IMR-90 (cell line): ENCODE results near the gene EFEMP1. TPM values are rescaled to one million over a fixed set of nuclear protein-coding genes. Genes with fewer than 3 reads are reported as not detected.

Source experiments
- ATAC-seq: fragments of 200-7000 bp; cut with Tn5 transposase; 2 replicates; pipeline ENCODE4 v1.9.1; 2020; ENCODE audit warnings: low read depth, mild to moderate bottlenecking, moderate library complexity
- BruUV-seq: library from RNA; stranded (reverse); fragments of 400-500 nt; replicated peaks from 2 replicates; lab custom pipeline; 2021; lab: Mats Ljungman, UMichigan
- CTCF ChIA-PET: fragments of 300-600 bp; formaldehyde crosslinking; extraction: SDS; loops from one replicate; lab custom pipeline; 2021; ENCODE audit warnings: antibody characterized with exemption; lab: Yijun Ruan, JAX
- POLR2A ChIA-PET: fragments of 300-600 bp; sonication (Branson Sonifier 250); formaldehyde crosslinking; loops from one replicate; lab custom pipeline; 2022; ENCODE audit warnings: antibody characterized with exemption; ENCODE audit not compliant: unreplicated experiment; lab: Charles Lee
- DNase-seq: peaks from one replicate; pipeline ENCODE4 v3.0.0; 2013
- H2AFZ ChIP-seq: replicated peaks from 2 replicates; pipeline ENCODE3; 2013; ENCODE audit warnings: low read length, mild to moderate bottlenecking; ENCODE audit not compliant: poor library complexity
- H2AK5ac ChIP-seq: 2 replicates; pipeline ENCODE4 v1.6.1; 2013; ENCODE audit warnings: low read depth, low read length, inconsistent platforms
- H2AK9ac ChIP-seq: replicated peaks from 2 replicates; pipeline ENCODE3; 2013; ENCODE audit warnings: mild to moderate bottlenecking, low read depth, low read length, moderate library complexity; ENCODE audit not compliant: poor library complexity
- H2BK120ac ChIP-seq: 2 replicates; pipeline ENCODE4 v1.6.1; 2013; ENCODE audit warnings: low read depth, low read length, inconsistent platforms
- H2BK15ac ChIP-seq: 3 replicates; pipeline ENCODE4 v1.6.1; 2013; ENCODE audit warnings: low read depth, low read length, inconsistent platforms
- H2BK20ac ChIP-seq: 2 replicates; pipeline ENCODE4 v1.6.1; 2013; ENCODE audit warnings: low read depth, mild to moderate bottlenecking, inconsistent platforms, low read length, moderate library complexity
- H2BK5ac ChIP-seq: 2 replicates; pipeline ENCODE4 v1.6.1; 2013; ENCODE audit warnings: mild to moderate bottlenecking, low read depth, low read length, inconsistent platforms; ENCODE audit not compliant: poor library complexity, severe bottlenecking
- H3K14ac ChIP-seq: replicated peaks from 2 replicates; pipeline ENCODE4 v1.6.1; 2013; ENCODE audit warnings: low read depth, low read length, inconsistent platforms
- H3K18ac ChIP-seq: 2 replicates; pipeline ENCODE4 v1.6.1; 2013; ENCODE audit warnings: low read depth, low read length, control low read depth
- H3K23ac ChIP-seq: 2 replicates; pipeline ENCODE4 v1.6.1; 2013; ENCODE audit warnings: low read depth, low read length, inconsistent platforms
- H3K27ac ChIP-seq: 2 replicates; pipeline ENCODE4 v1.5.1; 2013; ENCODE audit warnings: mild to moderate bottlenecking, control low read depth, low read length; ENCODE audit not compliant: insufficient read depth
- H3K27me3 ChIP-seq: 2 replicates; pipeline ENCODE4 v1.6.1; 2013; ENCODE audit warnings: low read length; ENCODE audit not compliant: control insufficient read depth, insufficient read depth
- H3K36me3 ChIP-seq: 2 replicates; pipeline ENCODE4 v1.6.1; 2013; ENCODE audit warnings: low read length, mixed read lengths; ENCODE audit not compliant: control insufficient read depth, insufficient read depth
- H3K4ac ChIP-seq: 2 replicates; pipeline ENCODE4 v1.6.1; 2013; ENCODE audit warnings: low read depth, low read length, inconsistent platforms
- H3K4me1 ChIP-seq: 2 replicates; pipeline ENCODE4 v1.6.1; 2013; ENCODE audit warnings: low read length, mixed read lengths; ENCODE audit not compliant: control insufficient read depth, insufficient read depth
- H3K4me2 ChIP-seq: 2 replicates; pipeline ENCODE4 v1.6.1; 2013; ENCODE audit warnings: low read depth, mild to moderate bottlenecking, control low read depth, low read length, moderate library complexity
- H3K4me3 ChIP-seq: 2 replicates; pipeline ENCODE4 v1.5.1; 2013; ENCODE audit warnings: low read depth, mild to moderate bottlenecking, control low read depth, low read length, moderate library complexity; ENCODE audit not compliant: insufficient read depth
- H3K56ac ChIP-seq: 2 replicates; pipeline ENCODE4 v1.6.1; 2013; ENCODE audit warnings: low read length, inconsistent platforms; ENCODE audit not compliant: insufficient read depth; ENCODE audit errors: extremely low read depth
- H3K79me1 ChIP-seq, 2 experiments: 2 replicates each; pipeline ENCODE4 v1.6.1; 2013; ENCODE audit warnings: low read length in 2 of 2, inconsistent platforms in 1 of 2, low read depth in 1 of 2
- H3K9ac ChIP-seq: 2 replicates; pipeline ENCODE4 v1.6.1; 2013; ENCODE audit warnings: low read depth, low read length, control low read depth
- H3K9me1 ChIP-seq: 2 replicates; pipeline ENCODE4 v1.6.1; 2013; ENCODE audit warnings: low read length, inconsistent platforms; ENCODE audit not compliant: insufficient read depth
- H3K9me3 ChIP-seq: 2 replicates; pipeline ENCODE4 v1.6.1; 2013; ENCODE audit warnings: low read length; ENCODE audit not compliant: control insufficient read depth, insufficient read depth
- H4K20me1 ChIP-seq: 2 replicates; pipeline ENCODE4 v1.6.1; 2013; ENCODE audit warnings: low read length, inconsistent platforms; ENCODE audit not compliant: insufficient read depth
- H4K5ac ChIP-seq: 2 replicates; pipeline ENCODE4 v1.6.1; 2013; ENCODE audit warnings: mild to moderate bottlenecking, low read depth, low read length, control low read depth
- H4K8ac ChIP-seq, 2 experiments: 2 replicates each; pipeline ENCODE4 v1.6.1; 2013; ENCODE audit warnings: low read depth in 2 of 2, low read length in 2 of 2, control low read depth in 1 of 2, inconsistent platforms in 1 of 2
- H4K91ac ChIP-seq: 2 replicates; pipeline ENCODE4 v1.6.1; 2013; ENCODE audit warnings: low read depth, low read length, inconsistent platforms; ENCODE audit not compliant: insufficient read depth
- CEBPB ChIP-seq: IDR thresholded peaks from 2 replicates; pipeline ENCODE4 v1.6.1; 2012; ENCODE audit warnings: low read depth, low read length, improper control_type of control experiment
- CHD1 ChIP-seq: IDR thresholded peaks from 2 replicates; pipeline ENCODE4 v1.6.1; 2012; ENCODE audit warnings: low read depth, low read length, improper control_type of control experiment
- CTCF ChIP-seq: conservative IDR thresholded peaks from 2 replicates; pipeline ENCODE4 v1.5.1; 2012; ENCODE audit warnings: mild to moderate bottlenecking, low read depth, low read length, improper control_type of control experiment
- ELK1 ChIP-seq: fragments of 150-350 bp; IDR thresholded peaks from 2 replicates; pipeline ENCODE4 v1.6.1; 2016; ENCODE audit warnings: low read depth, mild to moderate bottlenecking, low read length, moderate library complexity, borderline replicate concordance
- FOS ChIP-seq: fragments of 150-350 bp; IDR thresholded peaks from 2 replicates; pipeline ENCODE4 v1.6.1; 2016; ENCODE audit warnings: low read depth, low read length
- MAFK ChIP-seq: IDR thresholded peaks from 2 replicates; pipeline ENCODE4 v1.6.1; 2012; ENCODE audit warnings: low read depth, low read length, improper control_type of control experiment
- MAZ ChIP-seq: IDR thresholded peaks from 2 replicates; pipeline ENCODE4 v1.6.1; 2012; ENCODE audit warnings: low read depth, mild to moderate bottlenecking, low read length, improper control_type of control experiment, moderate library complexity, borderline replicate concordance
- NFE2L2 ChIP-seq: fragments of 150-350 bp; IDR thresholded peaks from 2 replicates; pipeline ENCODE4 v1.6.1; 2016; ENCODE audit warnings: low read depth, mild to moderate bottlenecking, low read length
- POLR2A ChIP-seq: IDR thresholded peaks from 2 replicates; pipeline ENCODE4 v1.6.1; 2012; ENCODE audit warnings: mild to moderate bottlenecking, low read depth, low read length
- RCOR1 ChIP-seq: IDR thresholded peaks from 2 replicates; pipeline ENCODE4 v1.6.1; 2012; ENCODE audit warnings: mild to moderate bottlenecking, low read length, improper control_type of control experiment; ENCODE audit not compliant: insufficient replicate concordance
- RFX5 ChIP-seq: IDR thresholded peaks from 2 replicates; pipeline ENCODE4 v1.8.0; 2012; ENCODE audit warnings: low read depth, mild to moderate bottlenecking, low read length, moderate library complexity
- SMC3 ChIP-seq: fragments of 150-350 bp; IDR thresholded peaks from 2 replicates; pipeline ENCODE4 v1.6.1; 2016; ENCODE audit warnings: low read depth, mild to moderate bottlenecking, antibody characterized with exemption, low read length, moderate library complexity
- USF2 ChIP-seq: fragments of 150-350 bp; IDR thresholded peaks from 2 replicates; pipeline ENCODE4 v1.6.1; 2017; ENCODE audit warnings: mild to moderate bottlenecking, antibody characterized with exemption, low read length, low read depth
- WGBS, 2 experiments: methylation state at CpG; one replicate each; pipeline versions ENCODE4 v1.1.5 to v1.1.7; 2013; ENCODE audit warnings: missing lambda C conversion rate in 2 of 2; ENCODE audit not compliant: insufficient read length in 1 of 2; ENCODE audit errors: extremely low coverage in 2 of 2; 5-methylcytosine and 5-hydroxymethylcytosine counted together
- dilution Hi-C: fragments of 300-500 bp; cut with HindIII; formaldehyde crosslinking; loops from one replicate; pipeline ENCODE4 v1.14.3; 2018; ENCODE audit warnings: low sequenced_read_pairs; ENCODE audit not compliant: unreplicated experiment
- in situ Hi-C: fragments of 300-500 bp; cut with MboI; formaldehyde crosslinking; loops from 3 replicates; pipeline ENCODE4 v1.14.3; 2019; ENCODE audit warnings: low sequenced_read_pairs, inconsistent platforms, mixed read lengths
- intact Hi-C: fragments of 100-400 bp; cut with micrococcal nuclease; formaldehyde crosslinking; loops from 2 replicates; pipeline ENCODE4 v1.10.0; 2022
- polyA plus RNA-seq, 3 experiments: library from polyadenylated mRNA; depleted of rRNA; stranded (reverse); fragments of >200 nt; gene quantifications; 2 replicates each; pipeline ENCODE4 v1.2.3, GENCODE V29; 2012; ENCODE audit warnings: low replicate concordance in 1 of 3
- total RNA-seq: library from RNA; depleted of rRNA; stranded (reverse); fragments of >200 nt; gene quantifications from 2 replicates; pipeline ENCODE4 v1.2.3, GENCODE V29; 2012

The EFEMP1 gene
- total and polyA plus RNA-seq, 2 of the 4 experiments (the other 2 are of a cell fraction), result 214 to 219 TPM

GRCh38 chr2:55906993-55907392 is 16.6 kb downstream of the EFEMP1 start:
- no peak overlapping the region for H3K56ac ChIP-seq
- no peak overlapping the region for H3K4me2 ChIP-seq
- POLR2A ChIA-PET, result no interaction called here
- ATAC-seq (no peak), DNase-seq (no peak)
- no peak overlapping the region for H3K14ac ChIP-seq
- no peaks in the 10 kb centered on the region for H3K27me3 ChIP-seq
- H4K8ac ChIP-seq, result no peak overlapping the region
- H2BK20ac ChIP-seq, result no peak overlapping the region
- H3K36me3 ChIP-seq, result peaks cover 17% of the 10 kb centered on the region
- no peak overlapping the region for H4K5ac ChIP-seq
- no peak overlapping the region for H3K4ac ChIP-seq
- no peak overlapping the region for H2BK5ac ChIP-seq
- H2AK9ac ChIP-seq, result no peak overlapping the region
- H3K4me1 ChIP-seq, result peaks cover under 1% of the 10 kb centered on the region
- peaks cover 3% of the 10 kb centered on the region; the same call in 1 of the 2 replicates for H3K9me3 ChIP-seq
- H2AFZ ChIP-seq, result no peak overlapping the region
- no peak overlapping the region for H2BK120ac ChIP-seq
- CTCF ChIA-PET, result no interaction called here
- no peak overlapping the region for H3K9ac ChIP-seq
- BruUV-seq, result no TSS peak
- WGBS, 2 experiments, result no CpG with 5 or more reads among the region's 1 CpG
- H2AK5ac ChIP-seq, result no peak overlapping the region
- no peak overlapping the region; the same call in 2 of the 3 replicates for H2BK15ac ChIP-seq
- no peak overlapping the region for H3K4me3 ChIP-seq
- dilution Hi-C loops (no loop called here), in situ Hi-C loops (no loop called here), intact Hi-C loops (no loop called here)
- peaks cover 5% of the 10 kb centered on the region in 2 experiments; a peak in 2 of 4 replicates for H3K79me1 ChIP-seq
- TF ChIP-seq RFX5 (no peak), MAFK (no peak), MAZ (no peak), SMC3 (no peak), NFE2L2 (no peak), RCOR1 (no peak), USF2 (no peak), FOS (no peak), POLR2A (no peak), ELK1 (no peak), CTCF (no peak), CEBPB (no peak), CHD1 (no peak)
- no peaks in the 10 kb centered on the region for H4K20me1 ChIP-seq
- no peak overlapping the region for H3K27ac ChIP-seq
- H3K18ac ChIP-seq, result no peak overlapping the region
- H4K91ac ChIP-seq, result no peak overlapping the region
- H3K9me1 ChIP-seq, result no peaks in the 10 kb centered on the region
- peak overlapping the region; percentile 24; the same call in 1 of the 2 replicates for H3K23ac ChIP-seq
